ENCODE results near the gene L3MBTL4.

L3MBTL4 gene

DNA sequence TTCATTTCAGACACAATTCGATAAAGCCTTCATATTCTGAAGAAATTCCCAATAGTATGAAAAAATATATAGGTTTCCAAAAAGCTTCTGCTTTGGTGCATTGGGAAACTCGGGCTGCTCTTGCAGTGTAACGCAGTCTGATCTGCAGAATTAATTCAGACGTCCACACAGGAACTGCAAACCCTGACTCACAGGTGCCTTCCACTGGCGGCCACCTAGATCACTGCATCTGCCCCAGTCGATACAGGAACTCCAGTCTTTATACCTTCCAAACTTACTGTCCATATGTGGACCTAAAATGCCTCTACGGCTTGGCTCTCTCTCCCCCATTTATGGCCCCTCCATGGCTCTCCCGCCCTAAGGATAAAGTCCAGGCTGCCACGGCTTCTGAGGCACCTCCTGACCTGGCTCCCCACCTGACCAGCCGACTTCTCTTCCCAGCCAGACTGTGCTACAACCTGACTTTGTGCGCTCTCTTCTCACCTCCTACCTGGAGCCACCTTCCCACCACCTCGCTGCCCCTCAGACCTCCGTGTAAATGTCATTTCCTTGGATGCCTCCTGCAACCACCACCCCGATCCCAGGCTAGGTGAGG lies 39.7 kb downstream of the L3MBTL4 start:
- Histone ChIP-seq H2BK15ac (ENCODE audit: low read depth, poor library complexity, severe bottlenecking) (no peak overlapping the region), H2AK5ac (ENCODE audit: low read length, severe bottlenecking) (no peak overlapping the region), H3K18ac (ENCODE audit: low read depth in 1 of 2, low read length in 2 of 2) (no peak overlapping the region), H4K8ac (ENCODE audit: low read length) (no peak overlapping the region), H3K27ac (ENCODE audit: low read length, poor library complexity, severe bottlenecking) (no peak overlapping the region), H3K27me3 (ENCODE audit: control insufficient read depth in 1 of 2, insufficient read depth in 1 of 2, low read length in 2 of 2) (no peaks in the 10 kb centered on the region), H3K4me1 (ENCODE audit: control insufficient read depth, insufficient read depth, low read depth, low read length) (peaks cover 3% of the 10 kb centered on the region), H3K4me3 (ENCODE audit: insufficient read depth in 1 of 2, low read depth in 1 of 2, low read length in 2 of 2) (no peak overlapping the region), H3K36me3 (ENCODE audit: control insufficient read depth in 1 of 2, insufficient read depth in 2 of 2, low read depth in 1 of 2, low read length in 2 of 2) (no peaks in the 10 kb centered on the region), H3K9ac (ENCODE audit: low read length) (no peak overlapping the region), H2BK5ac (ENCODE audit: low read depth, low read length, poor library complexity, severe bottlenecking) (no peak overlapping the region), H3K4ac (ENCODE audit: low read depth in 1 of 2, low read length in 2 of 2) (no peak overlapping the region), H3K9me3 (ENCODE audit: control insufficient read depth, low read length) (no peaks in the 10 kb centered on the region), H4K91ac (ENCODE audit: low read length) (no peak overlapping the region), H2AFZ (ENCODE audit: low read depth, low read length) (no peak overlapping the region), H3K79me1 (replicated peaks; ENCODE audit: low read length, poor library complexity, severe bottlenecking) (no peaks in the 10 kb centered on the region), H2BK120ac (ENCODE audit: low read depth, low read length) (no peak overlapping the region), H3K14ac (ENCODE audit: low read length in 2 of 2) (no peak overlapping the region), H3K4me2 (ENCODE audit: low read length, poor library complexity, severe bottlenecking) (no peak overlapping the region), H2BK12ac (ENCODE audit: low read length in 2 of 2) (no peak overlapping the region), H3K23ac (ENCODE audit: low read length in 2 of 2) (no peak overlapping the region)
- WGBS: 78% methylated on average over 13 of the region's 14 CpGs
- DNase-seq: no peak

DNA sequence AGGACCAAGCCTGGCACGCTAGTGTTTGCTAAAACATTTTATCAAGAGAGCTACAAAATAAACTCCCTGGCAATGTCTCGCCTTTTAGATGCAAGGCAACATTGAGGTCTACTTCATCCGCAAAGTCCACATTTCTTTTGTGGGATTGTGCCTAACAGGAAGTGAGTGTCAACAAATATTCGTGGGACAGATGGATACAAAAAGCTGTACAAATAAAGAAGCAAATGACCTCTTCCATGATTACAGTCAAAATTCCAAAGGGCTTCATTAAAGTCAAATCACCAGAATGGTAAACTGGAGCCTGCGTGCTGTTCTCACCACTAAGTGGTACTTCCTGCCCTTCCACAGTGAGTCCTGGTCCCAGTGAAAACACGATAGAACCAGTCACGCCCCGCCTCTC lies 40.4 kb downstream of the L3MBTL4 start:
- DNase-seq: no peak
- WGBS: 81% methylated on average over 8 of the region's 8 CpGs

DNA sequence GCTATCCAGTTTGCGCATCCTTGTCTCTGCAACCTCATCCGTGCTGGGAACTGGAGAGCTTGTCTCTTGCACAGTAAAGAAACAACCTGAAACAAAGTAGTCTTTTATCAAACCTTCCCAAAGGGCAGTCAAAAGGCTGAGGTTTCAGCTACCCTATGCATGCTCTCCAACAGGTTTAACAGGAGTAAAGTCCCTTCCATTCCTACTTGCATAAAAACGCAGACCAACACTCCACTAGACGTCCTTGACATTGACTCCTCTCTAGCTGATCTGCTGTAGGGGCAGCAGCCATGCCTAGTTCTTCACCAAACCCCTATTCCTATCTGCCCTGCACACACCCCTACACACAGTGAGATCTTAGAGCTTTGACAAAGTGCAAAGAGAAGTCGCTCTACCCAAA lies 41.5 kb downstream of the L3MBTL4 start:
- no peaks in the 10 kb centered on the region for H3K27me3 ChIP-seq (ENCODE audit: control insufficient read depth in 1 of 2, insufficient read depth in 1 of 2, low read length in 2 of 2)
- H4K91ac ChIP-seq (ENCODE audit: low read length): no peak overlapping the region
- H2BK5ac ChIP-seq (ENCODE audit: low read depth, low read length, poor library complexity, severe bottlenecking): no peak overlapping the region
- H3K18ac ChIP-seq (ENCODE audit: low read depth in 1 of 2, low read length in 2 of 2): no peak overlapping the region
- H3K9ac ChIP-seq (ENCODE audit: low read length): no peak overlapping the region
- no peaks in the 10 kb centered on the region for H3K79me1 ChIP-seq (replicated peaks; ENCODE audit: low read length, poor library complexity, severe bottlenecking)
- H2BK120ac ChIP-seq (ENCODE audit: low read depth, low read length): no peak overlapping the region
- H3K4ac ChIP-seq (ENCODE audit: low read depth in 1 of 2, low read length in 2 of 2): no peak overlapping the region
- no peaks in the 10 kb centered on the region for H3K36me3 ChIP-seq (ENCODE audit: control insufficient read depth in 1 of 2, insufficient read depth in 2 of 2, low read depth in 1 of 2, low read length in 2 of 2)
- H3K4me2 ChIP-seq (ENCODE audit: low read length, poor library complexity, severe bottlenecking): no peak overlapping the region
- H2BK12ac ChIP-seq (ENCODE audit: low read length in 2 of 2): no peak overlapping the region
- no peak overlapping the region for H3K27ac ChIP-seq (ENCODE audit: low read length, poor library complexity, severe bottlenecking)
- no peak overlapping the region for H4K8ac ChIP-seq (ENCODE audit: low read length)
- no peaks in the 10 kb centered on the region for H3K9me3 ChIP-seq (ENCODE audit: control insufficient read depth, low read length)
- no peak overlapping the region for H3K14ac ChIP-seq (ENCODE audit: low read length in 2 of 2)
- no peak overlapping the region for H3K23ac ChIP-seq (ENCODE audit: low read length in 2 of 2)
- H2BK15ac ChIP-seq (ENCODE audit: low read depth, poor library complexity, severe bottlenecking): no peak overlapping the region
- H3K4me3 ChIP-seq (ENCODE audit: insufficient read depth in 1 of 2, low read depth in 1 of 2, low read length in 2 of 2): no peak overlapping the region
- 82% methylated on average over 5 of the region's 5 CpGs for WGBS
- peaks cover 3% of the 10 kb centered on the region for H3K4me1 ChIP-seq (ENCODE audit: control insufficient read depth, insufficient read depth, low read depth, low read length)
- H2AK5ac ChIP-seq (ENCODE audit: low read length, severe bottlenecking): no peak overlapping the region
- no peak overlapping the region for H2AFZ ChIP-seq (ENCODE audit: low read depth, low read length)
- no peak for DNase-seq

More for the DNA sequence above, 40.4 kb downstream of the L3MBTL4 start:
- Histone ChIP-seq H3K36me3 (ENCODE audit: control insufficient read depth in 1 of 2, insufficient read depth in 2 of 2, low read depth in 1 of 2, low read length in 2 of 2) (no peaks in the 10 kb centered on the region), H3K9me3 (ENCODE audit: control insufficient read depth, low read length) (no peaks in the 10 kb centered on the region), H3K4me3 (ENCODE audit: insufficient read depth in 1 of 2, low read depth in 1 of 2, low read length in 2 of 2) (no peak overlapping the region), H2BK120ac (ENCODE audit: low read depth, low read length) (no peak overlapping the region), H2BK12ac (ENCODE audit: low read length in 2 of 2) (no peak overlapping the region), H3K14ac (ENCODE audit: low read length in 2 of 2) (no peak overlapping the region), H2AK5ac (ENCODE audit: low read length, severe bottlenecking) (no peak overlapping the region), H4K91ac (ENCODE audit: low read length) (no peak overlapping the region), H3K18ac (ENCODE audit: low read depth in 1 of 2, low read length in 2 of 2) (no peak overlapping the region), H3K9ac (ENCODE audit: low read length) (no peak overlapping the region), H3K4ac (ENCODE audit: low read depth in 1 of 2, low read length in 2 of 2) (no peak overlapping the region), H2BK15ac (ENCODE audit: low read depth, poor library complexity, severe bottlenecking) (no peak overlapping the region), H4K8ac (ENCODE audit: low read length) (no peak overlapping the region), H3K27me3 (ENCODE audit: control insufficient read depth in 1 of 2, insufficient read depth in 1 of 2, low read length in 2 of 2) (no peaks in the 10 kb centered on the region), H3K23ac (ENCODE audit: low read length in 2 of 2) (no peak overlapping the region), H3K79me1 (replicated peaks; ENCODE audit: low read length, poor library complexity, severe bottlenecking) (no peaks in the 10 kb centered on the region), H3K4me2 (ENCODE audit: low read length, poor library complexity, severe bottlenecking) (no peak overlapping the region), H2BK5ac (ENCODE audit: low read depth, low read length, poor library complexity, severe bottlenecking) (no peak overlapping the region), H3K27ac (ENCODE audit: low read length, poor library complexity, severe bottlenecking) (no peak overlapping the region), H3K4me1 (ENCODE audit: control insufficient read depth, insufficient read depth, low read depth, low read length) (peaks cover 3% of the 10 kb centered on the region), H2AFZ (ENCODE audit: low read depth, low read length) (no peak overlapping the region)

DNA sequence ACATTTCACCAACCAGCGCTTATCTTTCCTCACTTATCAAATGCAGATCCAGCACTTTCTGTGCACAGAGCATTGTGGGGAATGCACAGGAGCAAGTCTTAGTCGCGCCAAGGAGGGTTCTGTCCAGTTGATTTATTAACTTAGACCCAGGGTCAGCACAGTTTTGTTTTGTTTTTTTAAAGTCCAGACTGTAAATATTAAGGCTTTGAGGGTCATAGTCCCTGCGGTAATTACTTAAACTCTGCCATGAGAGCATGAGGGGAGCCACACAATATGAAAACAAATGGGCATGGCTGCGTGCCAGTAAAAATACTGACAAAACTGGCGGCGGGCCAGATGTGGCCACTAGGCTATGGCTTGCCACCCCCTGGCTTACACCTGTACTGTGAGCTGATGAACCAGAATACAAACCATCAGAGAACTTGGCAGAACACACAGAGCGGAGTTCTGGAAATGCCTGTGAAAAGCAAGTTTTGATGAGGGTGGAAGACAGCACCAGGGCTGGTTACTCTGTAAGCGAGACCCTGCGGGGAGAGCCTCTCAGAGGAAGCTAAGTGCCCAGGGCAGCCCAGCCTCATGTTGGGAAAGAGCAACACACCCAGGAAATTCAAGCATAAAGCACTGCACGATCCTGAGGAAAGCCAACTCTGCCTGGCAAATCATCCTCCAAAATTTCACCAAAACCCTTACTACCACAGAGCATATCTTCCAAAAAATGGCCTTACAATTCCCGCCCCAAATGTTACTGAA lies 43.6 kb downstream of the L3MBTL4 start:
- Histone ChIP-seq H4K91ac (ENCODE audit: low read length) (no peak overlapping the region), H3K9me3 (ENCODE audit: control insufficient read depth, low read length) (no peaks in the 10 kb centered on the region), H2BK12ac (ENCODE audit: low read length in 2 of 2) (no peak overlapping the region), H3K4me2 (ENCODE audit: low read length, poor library complexity, severe bottlenecking) (no peak overlapping the region), H2BK5ac (ENCODE audit: low read depth, low read length, poor library complexity, severe bottlenecking) (no peak overlapping the region), H3K9ac (ENCODE audit: low read length) (no peak overlapping the region), H3K27ac (ENCODE audit: low read length, poor library complexity, severe bottlenecking) (no peak overlapping the region), H3K4me3 (ENCODE audit: insufficient read depth in 1 of 2, low read depth in 1 of 2, low read length in 2 of 2) (no peak overlapping the region), H2BK120ac (ENCODE audit: low read depth, low read length) (no peak overlapping the region), H2AFZ (ENCODE audit: low read depth, low read length) (no peak overlapping the region), H3K36me3 (ENCODE audit: control insufficient read depth in 1 of 2, insufficient read depth in 2 of 2, low read depth in 1 of 2, low read length in 2 of 2) (no peaks in the 10 kb centered on the region), H2AK5ac (ENCODE audit: low read length, severe bottlenecking) (no peak overlapping the region), H3K27me3 (ENCODE audit: control insufficient read depth in 1 of 2, insufficient read depth in 1 of 2, low read length in 2 of 2) (no peaks in the 10 kb centered on the region), H3K14ac (ENCODE audit: low read length in 2 of 2) (no peak overlapping the region), H4K8ac (ENCODE audit: low read length) (no peak overlapping the region), H3K18ac (ENCODE audit: low read depth in 1 of 2, low read length in 2 of 2) (no peak overlapping the region), H3K4me1 (ENCODE audit: control insufficient read depth, insufficient read depth, low read depth, low read length) (peaks cover 3% of the 10 kb centered on the region), H2BK15ac (ENCODE audit: low read depth, poor library complexity, severe bottlenecking) (no peak overlapping the region), H3K79me1 (replicated peaks; ENCODE audit: low read length, poor library complexity, severe bottlenecking) (no peaks in the 10 kb centered on the region), H3K4ac (ENCODE audit: low read depth in 1 of 2, low read length in 2 of 2) (no peak overlapping the region), H3K23ac (ENCODE audit: low read length in 2 of 2) (no peak overlapping the region)
- WGBS: 66% methylated on average over 12 of the region's 12 CpGs
- no peak for DNase-seq
